T-helper 2 cell treated with Interferon-gamma antibody and Interleukin-4, amounts not matched to agents 100 ng/mL and 5 ng/mL, for 36 hours (primary cell): Measurements from ENCODE around the gene SRGN. TPM values are rescaled to one million over a fixed set of nuclear protein-coding genes. Genes with fewer than 3 reads are reported as not detected.

ENCODE experiments used
- intact Hi-C: fragments of 100-400 bp; cut with micrococcal nuclease; formaldehyde crosslinking; loops from one replicate; pipeline ENCODE4 v1.15.1; 2023
- total RNA-seq: library from RNA; stranded (reverse); gene quantifications from 2 replicates; pipeline ENCODE4 v1.2.3, GENCODE V29; 2022

Gene SRGN
- total RNA-seq, 1 donor from 2014 or later = 220 TPM

- intact Hi-C loops = loop anchor here (2.0 kb wide), 1 partner anchor 27 kb away; no protein-coding TSS in a partner anchor
Measured at GRCh38 chr10:69060127-69060798, 27.6 kb upstream of the SRGN start.

- intact Hi-C loops = loop anchor here (1.0 to 2.0 kb wide), 3 partner anchors 16 to 29 kb away; no protein-coding TSS in a partner anchor
Measured at GRCh38 chr10:69061305-69062161, 26.4 kb upstream of the SRGN start.

DNA sequence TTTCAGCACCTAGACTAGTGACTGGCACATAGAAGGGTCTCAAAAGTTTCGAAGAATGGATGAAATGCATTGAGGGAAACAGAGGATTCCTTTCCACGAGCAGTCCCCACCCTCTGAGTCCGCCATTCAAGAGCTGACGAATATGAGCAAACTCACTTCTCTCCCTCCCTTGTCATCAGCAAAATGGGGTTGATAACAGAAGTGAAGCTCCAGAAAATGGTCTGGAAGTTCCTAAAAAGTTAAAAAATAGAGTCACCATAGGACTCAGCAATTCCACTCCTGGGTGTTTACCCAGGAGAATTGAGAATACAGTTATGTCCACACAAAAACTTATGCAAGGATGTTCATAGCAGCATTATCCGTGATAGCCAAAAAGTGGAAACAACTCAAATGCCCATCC is 25.0 kb upstream of the SRGN start:
- intact Hi-C loops = no loop called here

DNA sequence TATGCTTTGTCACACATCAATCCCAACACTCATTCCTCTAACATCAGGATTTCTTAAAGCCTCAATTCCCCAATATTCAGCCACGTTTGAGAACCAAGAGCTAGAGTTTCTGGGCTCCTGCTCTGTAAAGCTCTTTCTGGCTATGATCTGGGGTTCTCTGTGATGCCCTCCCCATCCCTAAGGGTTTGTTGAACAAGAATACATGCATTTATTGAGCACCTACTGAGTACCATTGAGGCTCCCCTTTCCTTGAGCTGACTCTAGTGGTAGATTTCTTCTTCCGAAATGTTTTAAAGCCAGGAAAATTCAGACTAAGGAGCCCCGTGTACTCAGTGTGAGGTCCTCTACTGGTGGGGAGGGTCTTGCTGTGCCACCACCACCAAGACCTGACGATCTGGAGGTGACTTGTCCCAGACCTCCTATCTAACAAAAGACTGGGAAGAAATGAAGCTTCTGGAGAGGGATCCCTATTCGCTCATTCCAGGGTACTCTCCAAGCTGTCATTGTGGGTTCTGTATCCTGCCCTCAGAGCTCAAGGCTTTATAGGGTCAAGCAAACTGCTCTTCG is 23.1 kb upstream of the SRGN start:
- intact Hi-C loops = no loop called here

- intact Hi-C loops = no loop called here
Measured at GRCh38 chr10:69065406-69066361, 22.2 kb upstream of the SRGN start.

GRCh38 chr10:69067189-69067588 is 20.7 kb upstream of the SRGN start:
- intact Hi-C loops = no loop called here

DNA sequence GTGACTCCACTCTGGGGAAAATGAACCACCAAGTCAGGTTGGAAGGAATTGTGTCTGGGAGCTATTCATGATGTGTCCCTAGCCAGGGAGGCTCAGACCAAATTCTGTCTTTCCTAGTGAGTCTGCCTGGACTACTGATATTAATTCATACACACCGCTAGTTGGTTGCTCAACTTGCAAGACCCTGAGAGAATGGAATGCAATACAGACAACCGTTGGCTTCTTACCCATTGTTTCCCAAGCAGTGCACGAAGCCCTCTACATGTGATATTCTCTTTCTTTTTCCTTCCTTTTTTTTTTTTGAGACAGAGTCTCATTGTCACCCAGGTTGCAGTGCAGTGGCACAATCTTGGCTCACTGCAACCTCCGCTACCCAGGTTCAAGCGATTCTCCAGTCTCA is 19.4 kb upstream of the SRGN start:
- intact Hi-C loops = no loop called here

- intact Hi-C loops = no loop called here
Measured at GRCh38 chr10:69069090-69070042, 18.5 kb upstream of the SRGN start.

DNA sequence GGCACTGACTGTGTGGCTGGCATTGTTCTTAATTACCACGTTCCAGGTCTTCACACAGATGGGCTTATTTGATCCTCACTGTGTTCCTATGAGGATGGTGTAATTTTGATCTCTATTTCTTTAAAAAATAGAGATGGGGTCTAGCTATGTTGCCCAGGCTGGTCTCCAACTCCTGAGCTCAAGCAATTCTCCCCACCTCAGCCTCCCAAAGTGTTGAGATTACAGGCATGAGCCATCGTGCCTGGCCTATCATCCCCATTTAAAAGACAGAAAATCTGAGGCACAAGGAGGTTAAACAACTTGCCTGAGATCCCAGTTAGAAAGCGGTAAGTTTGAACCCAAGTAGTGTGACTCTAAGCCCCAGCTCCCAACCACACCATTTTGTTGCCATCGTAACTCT is 17.0 kb upstream of the SRGN start:
- intact Hi-C loops = no loop called here

DNA sequence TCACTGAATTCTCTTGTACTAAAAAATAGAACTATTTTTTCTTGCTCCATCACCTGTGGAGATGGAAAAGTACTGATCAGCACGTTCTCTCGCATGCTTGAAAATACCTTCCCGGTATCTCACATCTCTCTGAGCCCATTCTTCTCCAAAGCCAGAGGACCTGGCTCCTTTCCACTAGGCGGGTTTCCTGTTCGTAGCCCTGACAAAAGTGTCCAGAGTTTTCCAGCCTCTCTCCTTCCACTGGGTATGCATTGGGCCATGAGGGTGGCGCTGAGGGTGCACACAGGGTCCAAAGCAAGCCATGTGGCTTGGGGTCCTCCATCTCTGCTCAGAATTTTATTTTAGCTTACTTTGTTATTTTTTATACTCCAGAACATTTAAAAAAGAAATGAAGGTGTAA is 16.3 kb upstream of the SRGN start:
- intact Hi-C loops = no loop called here

- intact Hi-C loops = no loop called here
Measured at GRCh38 chr10:69073026-69073425, 14.9 kb upstream of the SRGN start.

DNA sequence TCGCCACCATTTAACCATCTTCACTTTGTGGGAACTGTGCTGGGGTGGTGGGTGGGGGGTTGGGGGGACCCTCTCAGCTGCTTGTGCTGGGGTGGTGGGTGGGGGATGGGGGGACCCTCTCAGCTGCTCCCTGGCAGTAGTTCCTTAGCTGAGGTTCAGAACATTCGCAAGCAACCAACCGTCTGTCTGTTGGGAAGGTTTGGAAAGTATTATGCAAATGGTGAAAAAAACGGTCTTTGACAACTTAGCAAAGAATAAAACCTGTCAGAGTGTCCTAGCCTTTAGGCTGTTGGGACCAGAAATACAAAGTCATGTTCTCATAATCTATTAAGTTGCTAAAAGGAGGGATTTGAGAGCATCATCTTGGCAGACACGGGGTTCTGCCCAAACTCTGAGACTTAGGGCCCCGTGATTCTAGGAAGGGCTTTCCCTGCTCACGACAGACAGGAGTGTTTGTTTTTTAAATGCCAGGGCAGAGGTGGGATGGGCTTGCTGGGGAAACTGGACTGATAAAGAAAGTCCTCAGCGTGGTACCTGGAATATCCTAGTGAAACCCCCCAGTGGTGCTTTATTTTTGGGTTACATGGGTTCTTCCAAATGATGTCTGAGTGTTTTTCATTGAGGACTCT is 14.1 kb upstream of the SRGN start:
- intact Hi-C loops = no loop called here

DNA sequence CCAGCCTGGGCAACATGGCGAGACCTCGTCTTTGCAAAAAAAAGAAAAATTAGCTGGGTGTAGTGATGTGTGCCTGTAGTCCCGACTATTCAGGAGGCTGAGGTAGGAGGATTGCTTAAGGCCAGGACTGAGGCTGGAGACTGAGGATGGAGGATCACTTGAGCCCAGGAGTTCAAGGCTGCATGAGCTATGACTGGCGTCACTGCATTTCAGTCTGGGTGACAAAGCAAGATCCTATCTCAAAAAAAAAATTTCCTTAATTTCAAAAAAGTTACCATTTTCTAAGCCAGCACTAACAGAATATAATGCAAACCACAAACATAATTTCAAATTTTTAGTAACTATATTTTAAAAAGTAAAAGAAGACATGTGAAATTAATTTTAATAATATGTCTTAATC is 13.4 kb upstream of the SRGN start:
- intact Hi-C loops = no loop called here

DNA sequence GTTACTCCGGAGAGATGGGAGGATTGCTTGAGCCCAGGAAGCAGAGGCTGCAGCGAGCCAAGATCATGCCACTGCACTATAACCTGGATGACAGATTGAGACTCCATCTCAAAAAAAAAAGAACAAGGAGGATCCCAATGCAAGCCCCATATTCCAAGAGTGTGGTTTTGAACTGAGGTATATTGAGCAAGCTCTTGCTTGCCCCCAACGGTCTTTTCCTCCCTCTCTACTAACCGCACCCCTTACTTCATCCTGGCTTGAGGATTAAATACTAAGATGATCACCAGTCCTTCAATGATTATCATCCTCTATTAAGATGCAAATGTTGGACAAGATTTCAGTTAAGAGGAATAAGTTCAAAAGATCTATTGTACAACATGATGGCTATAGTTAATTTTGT is 12.5 kb upstream of the SRGN start:
- intact Hi-C loops = no loop called here

GRCh38 chr10:69078311-69078710 is 9.6 kb upstream of the SRGN start:
- intact Hi-C loops = no loop called here

DNA sequence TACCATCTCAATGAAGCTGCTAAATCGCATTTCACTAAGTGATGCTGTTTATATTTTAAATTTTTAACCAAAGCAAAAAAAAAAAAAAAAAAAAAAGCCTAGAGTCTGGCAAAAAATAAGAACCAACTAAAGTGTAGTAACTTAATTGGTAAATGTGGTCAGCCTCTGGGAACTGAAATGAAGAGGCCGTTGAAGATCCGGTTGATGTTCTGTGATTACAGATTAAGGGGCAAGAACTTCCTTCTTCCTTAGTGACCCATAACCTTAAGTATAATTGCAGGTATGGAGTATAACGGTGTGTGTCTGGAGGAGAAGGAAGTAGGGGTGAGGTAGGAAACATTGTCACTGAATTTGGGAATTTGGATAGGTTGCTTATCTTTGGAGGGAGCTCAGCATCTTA is 7.7 kb upstream of the SRGN start:
- intact Hi-C loops = no loop called here

DNA sequence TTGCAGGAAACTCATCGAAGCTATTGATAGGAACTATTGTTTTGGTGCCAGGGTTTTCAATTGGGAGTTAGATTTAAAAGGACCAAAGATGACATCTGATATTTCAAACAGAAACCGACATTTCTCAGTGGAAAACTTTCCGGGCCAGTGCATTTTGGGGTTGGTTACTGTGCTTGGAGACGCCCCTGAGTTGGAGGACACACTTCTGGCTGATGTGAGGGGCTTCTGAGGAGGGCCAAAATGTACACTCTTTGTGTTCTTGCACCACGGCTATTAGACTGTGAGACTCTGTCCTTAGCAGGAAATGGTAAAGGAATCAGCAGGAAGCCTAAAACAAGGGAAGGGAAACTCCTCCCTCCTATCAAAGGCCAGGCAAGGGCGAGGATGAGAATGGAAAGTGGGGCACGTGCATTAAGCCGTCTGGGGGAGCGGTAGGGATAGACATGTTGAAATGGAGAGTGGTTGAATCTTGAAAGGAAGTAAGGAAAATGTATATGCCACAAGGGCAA is 1.8 kb upstream of the SRGN start:
- intact Hi-C loops = loop anchor here (2.0 kb wide), 1 partner anchor 25 kb away; no protein-coding TSS in a partner anchor

GRCh38 chr10:69088471-69088769 is 517 bp downstream of the SRGN start:
- intact Hi-C loops = loop anchor here (1.0 to 2.0 kb wide), 2 partner anchors 92 to 100 kb away; partner anchors contain the start of genes KIFBP and SUPV3L1

DNA sequence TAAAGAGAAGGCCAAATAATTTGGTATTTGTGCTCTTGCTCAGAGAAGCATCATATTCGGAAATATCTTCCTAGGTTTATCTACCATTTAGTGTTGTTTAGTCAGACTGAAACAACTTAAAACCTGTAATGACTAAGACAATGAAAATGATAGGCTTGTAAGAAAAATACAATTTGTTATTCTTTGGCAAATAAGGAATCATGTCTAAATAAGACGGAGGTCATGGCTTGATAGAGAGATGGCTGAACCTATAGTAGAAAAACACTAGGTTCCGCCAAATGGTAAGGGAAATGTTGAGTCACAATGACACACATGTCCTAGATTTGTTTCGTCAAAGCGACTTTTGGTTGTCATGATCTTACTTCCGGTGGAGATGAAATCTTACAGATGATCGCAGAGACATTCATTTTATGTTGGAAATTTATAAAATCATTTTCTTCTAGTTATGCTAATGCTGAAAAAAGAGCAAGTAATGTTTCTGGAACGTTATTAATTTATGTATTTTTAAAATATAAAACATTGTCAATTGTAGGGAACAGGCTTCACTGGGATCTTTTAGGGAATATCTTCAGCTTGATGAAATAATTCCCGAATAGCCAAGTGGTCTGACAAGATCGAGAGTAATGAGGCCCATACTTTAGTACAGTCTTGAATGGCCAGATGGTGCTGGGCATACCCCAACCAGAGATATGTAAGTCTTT is 1.0 kb downstream of the SRGN start:
- intact Hi-C loops = loop anchor here (1.0 to 2.0 kb wide), 2 partner anchors 91 to 100 kb away; partner anchors contain the start of genes KIFBP and SUPV3L1
